ENCODE data around the gene LIMS2.

LIMS2 gene

DNA sequence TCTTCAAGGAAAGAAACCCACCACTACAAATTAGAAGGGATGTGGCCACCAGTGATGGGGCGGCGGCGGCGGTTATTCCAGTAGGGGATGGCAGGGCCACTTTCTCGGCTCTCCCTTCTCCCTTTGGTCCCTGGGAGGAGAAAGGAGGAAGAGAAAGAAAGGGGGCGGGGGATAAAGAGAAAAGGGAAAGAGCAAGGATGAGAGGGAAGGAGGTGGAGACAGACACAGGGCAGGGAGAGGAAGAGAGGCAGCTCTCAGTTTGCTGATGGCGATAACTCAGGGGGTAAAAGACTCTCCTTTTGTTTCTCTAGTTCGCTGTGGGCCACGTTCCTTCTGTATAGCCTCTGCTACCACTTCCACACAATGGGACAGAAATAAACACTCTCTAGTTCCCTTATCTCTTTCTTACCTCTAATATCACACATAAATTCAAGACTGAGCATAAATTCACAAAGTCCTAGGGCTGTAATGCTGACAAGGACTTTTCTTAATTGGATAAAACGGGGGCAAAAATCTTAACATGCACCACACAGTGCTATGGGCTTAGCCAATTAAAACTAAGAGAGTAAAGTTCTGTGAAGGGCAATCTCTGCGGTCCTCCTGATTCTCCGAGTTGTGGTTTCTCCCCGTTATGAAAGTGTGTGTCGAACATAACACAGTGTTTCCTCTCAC is 40.6 kb upstream of the LIMS2 start:
- no peak for DNase-seq (ENCODE audit: low spot score)
- TF ChIP-seq, protein P1, sequence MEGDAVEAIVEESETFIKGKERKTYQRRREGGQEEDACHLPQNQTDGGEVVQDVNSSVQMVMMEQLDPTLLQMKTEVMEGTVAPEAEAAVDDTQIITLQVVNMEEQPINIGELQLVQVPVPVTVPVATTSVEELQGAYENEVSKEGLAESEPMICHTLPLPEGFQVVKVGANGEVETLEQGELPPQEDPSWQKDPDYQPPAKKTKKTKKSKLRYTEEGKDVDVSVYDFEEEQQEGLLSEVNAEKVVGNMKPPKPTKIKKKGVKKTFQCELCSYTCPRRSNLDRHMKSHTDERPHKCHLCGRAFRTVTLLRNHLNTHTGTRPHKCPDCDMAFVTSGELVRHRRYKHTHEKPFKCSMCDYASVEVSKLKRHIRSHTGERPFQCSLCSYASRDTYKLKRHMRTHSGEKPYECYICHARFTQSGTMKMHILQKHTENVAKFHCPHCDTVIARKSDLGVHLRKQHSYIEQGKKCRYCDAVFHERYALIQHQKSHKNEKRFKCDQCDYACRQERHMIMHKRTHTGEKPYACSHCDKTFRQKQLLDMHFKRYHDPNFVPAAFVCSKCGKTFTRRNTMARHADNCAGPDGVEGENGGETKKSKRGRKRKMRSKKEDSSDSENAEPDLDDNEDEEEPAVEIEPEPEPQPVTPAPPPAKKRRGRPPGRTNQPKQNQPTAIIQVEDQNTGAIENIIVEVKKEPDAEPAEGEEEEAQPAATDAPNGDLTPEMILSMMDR (IDR thresholded peaks at IDR 0.05; ENCODE audit: extremely low read depth, missing control alignments), result no peak

DNA sequence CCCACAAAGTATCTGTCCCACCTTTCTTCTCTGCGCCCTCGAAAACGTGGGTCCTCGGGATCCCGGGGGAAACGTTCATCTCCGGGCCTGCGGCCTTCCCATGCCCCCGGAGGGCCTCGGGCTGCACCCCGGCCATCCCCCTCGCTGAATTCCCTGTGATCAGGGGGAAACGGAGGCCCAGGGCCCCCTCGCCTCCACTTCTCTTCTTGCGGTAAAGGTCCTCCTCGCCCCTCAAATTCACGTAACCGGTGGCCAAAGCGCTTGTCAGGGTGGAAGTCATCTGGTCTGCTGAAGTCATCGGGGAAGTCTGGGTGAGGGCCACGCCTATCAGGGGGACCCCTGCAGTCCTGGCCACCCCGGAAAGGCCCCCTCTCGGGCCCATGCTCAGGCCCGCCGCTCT is 38.2 kb upstream of the LIMS2 start:
- DNase-seq (ENCODE audit: low spot score), result no peak
- TF ChIP-seq, protein P1 (IDR thresholded peaks at IDR 0.05; ENCODE audit: extremely low read depth, missing control alignments), result no peak

DNA sequence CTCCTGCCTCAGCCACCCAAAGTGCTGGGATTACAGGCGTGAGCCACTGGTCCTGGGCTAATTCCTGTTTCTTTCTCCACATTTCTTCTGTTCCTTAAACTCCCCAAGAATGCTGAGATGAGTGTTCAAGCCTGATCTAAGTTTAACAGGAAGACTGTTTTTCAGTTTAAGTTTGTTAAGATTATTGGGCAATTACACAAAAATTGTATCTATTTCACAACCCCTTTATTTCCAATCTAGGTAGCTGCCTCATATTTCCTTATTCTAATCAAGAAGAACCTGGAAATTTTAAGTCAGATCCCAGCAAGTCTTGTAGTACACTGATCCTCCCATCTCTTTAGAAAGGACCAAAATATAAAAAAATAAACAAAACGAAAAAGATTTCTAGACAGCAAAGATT is 37.7 kb upstream of the LIMS2 start:
- DNase-seq (ENCODE audit: low spot score), result no peak
- TF ChIP-seq, protein P1 (IDR thresholded peaks at IDR 0.05; ENCODE audit: extremely low read depth, missing control alignments), result no peak

DNA sequence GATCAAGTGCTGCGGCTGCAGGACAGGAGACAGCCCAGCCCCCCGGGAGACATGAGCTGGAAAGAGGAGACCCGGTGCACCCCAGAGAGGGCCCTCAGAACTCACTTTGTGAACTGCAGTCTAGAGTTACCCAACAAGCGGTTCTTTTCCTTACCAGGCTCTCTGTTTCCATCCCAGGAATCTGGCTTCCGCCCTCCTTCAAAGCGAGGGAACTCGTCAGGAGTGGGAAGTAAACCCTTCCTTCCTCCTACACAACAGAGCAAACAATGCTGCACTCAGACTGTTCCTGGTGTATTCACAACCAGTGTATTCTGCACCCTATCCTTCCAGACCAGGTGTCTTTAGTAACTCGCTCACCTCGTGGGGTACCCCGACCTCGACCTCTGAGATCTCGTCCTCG is 34.0 kb upstream of the LIMS2 start:
- TF ChIP-seq, protein P1 (IDR thresholded peaks at IDR 0.05; ENCODE audit: extremely low read depth, missing control alignments), result no peak
- DNase-seq (ENCODE audit: low spot score), result no peak

DNA sequence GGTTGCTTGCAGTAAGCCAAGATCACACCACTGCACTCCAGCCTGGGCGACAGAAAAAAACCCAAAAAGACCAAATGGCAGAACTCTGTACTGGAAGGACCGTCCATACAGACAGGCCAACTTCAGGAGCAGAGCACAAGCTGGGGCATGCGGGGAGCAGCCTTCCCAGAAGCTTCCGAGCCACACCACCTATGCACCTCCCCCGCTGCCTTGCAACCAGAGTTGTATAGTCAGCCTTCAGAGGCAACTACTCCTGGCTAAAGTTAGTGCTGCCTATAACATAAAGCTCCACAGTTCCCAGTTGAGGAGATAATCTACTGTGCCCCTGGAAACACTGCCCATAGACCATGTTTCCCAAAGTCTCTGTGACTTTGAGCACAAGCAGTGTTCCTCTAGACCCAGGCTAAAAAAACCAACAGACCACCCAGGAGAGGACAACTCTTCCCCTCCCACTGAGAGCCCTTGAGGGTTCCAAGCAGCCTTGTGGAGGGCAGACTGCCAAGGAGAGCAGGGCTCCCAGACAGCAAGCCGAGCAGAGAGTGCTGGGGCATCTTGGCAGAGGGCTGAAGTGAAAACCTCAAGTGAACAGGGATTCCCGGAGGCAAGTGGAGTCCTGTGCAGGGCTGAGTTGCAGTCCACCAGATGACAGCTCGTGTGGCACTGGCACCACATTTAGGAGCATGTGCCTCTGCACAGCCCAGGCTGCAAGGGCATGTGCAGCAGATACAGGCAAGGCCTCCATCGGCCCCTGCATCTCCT is 32.7 kb upstream of the LIMS2 start:
- TF ChIP-seq, protein P1 (IDR thresholded peaks at IDR 0.05; ENCODE audit: extremely low read depth, missing control alignments), result no peak
- DNase-seq (ENCODE audit: low spot score), result no peak

DNA sequence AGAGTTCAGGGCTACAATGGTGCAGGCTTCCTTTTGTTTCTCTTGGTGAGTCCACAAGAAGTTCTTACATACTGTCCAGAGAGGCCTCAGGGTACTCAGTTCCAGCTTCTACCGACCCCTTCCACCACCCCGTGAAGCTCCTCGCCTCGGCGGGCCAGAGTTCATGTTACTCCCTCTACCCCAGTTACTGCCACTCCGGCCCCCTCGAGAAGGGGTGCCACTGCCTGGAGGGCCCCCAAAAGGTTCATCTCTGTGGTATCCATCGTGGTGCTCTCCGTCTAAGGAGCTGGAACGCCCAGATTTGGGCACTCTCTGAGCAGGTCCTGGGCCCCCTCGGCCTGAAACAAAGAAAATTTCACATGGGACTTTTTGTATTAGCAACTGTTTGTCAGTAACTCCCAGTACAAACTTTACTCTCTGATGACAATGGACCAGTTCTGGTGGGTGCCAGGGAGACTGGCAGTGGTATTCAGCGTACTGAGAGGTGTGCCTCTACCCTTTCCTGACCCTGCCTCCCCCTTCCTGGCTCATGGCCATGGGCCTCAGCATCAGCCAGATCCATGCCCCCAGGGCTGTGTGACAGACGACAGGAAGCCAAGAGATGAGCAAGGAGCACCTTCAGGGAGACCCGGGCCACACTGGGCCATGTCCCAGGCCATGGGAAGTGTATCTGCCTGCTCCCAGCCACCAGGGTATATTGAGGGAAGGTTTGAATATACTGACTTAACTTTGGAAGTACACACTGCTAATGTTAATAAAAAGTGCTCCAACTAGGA is 31.1 kb upstream of the LIMS2 start:
- TF ChIP-seq, protein P1 (IDR thresholded peaks at IDR 0.05; ENCODE audit: extremely low read depth, missing control alignments), result no peak
- no peak for DNase-seq (ENCODE audit: low spot score)
